GM18526 (cell line): Measurements from ENCODE around the gene SH3RF2.

Experiments
- POLR2A ChIP-seq: IDR thresholded peaks from 3 replicates; pipeline ENCODE4 v1.6.1; 2011; ENCODE audit not compliant: insufficient read length; ENCODE audit errors: extremely low read depth

Gene SH3RF2

GRCh38 chr5:145981589-145982571 lies 45.5 kb downstream of the SH3RF2 start:
- no peak for TF ChIP-seq POLR2A

DNA sequence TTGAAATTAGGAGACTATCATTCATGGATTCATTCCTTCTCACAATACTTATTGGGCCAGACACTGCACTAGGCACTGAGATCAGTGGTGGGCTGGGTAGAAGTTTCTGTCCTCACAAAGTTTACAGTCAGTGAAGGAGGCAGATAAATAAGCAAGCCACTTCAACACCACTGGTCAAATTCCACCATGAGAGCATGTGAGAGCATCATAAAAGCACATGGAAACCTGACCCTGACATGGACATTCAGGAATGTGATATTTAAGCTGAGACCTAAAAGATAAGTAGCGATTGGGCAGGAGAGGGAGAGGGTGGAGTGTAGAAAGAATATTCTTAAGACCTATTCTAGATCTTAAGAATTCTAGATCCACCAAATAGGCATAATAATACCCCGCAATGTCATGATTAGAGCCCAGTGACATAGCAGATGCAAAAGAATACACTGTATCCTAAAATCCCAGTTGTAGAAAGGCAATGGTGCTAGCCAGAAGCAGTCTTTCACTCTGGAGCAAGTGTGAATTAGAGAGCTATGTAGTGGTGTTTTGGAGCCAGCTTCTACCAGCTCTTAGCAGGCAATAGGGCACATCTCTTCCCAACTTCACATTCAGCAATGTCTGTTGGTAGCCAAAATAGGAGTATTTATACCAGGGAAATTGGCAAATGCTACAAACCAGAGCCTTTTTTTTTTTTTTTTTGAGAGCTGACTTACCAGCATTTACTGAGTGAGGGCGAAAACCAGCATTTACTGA lies 46.4 kb downstream of the SH3RF2 start:
- no peak for TF ChIP-seq POLR2A

GRCh38 chr5:145983446-145983845 lies 47.1 kb downstream of the SH3RF2 start:
- TF ChIP-seq POLR2A = no peak

DNA sequence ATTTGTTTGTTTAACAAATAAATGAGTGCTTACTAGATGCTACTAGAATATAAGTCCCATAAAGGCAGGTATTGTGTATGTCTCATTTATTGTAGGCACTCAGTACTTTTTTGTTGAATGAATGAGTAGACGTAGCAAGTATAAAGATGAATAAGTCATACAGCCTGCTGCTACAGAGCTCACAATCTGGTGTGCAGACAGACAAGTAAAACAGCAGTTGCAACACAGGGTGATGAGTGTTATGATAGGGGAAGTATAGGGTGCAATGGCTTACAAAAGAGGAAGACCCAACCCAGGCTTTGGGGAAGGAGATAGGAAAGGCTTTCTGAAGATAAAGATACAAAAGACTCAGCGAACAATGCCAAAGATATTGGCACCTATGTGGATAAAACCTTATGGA lies 47.7 kb downstream of the SH3RF2 start:
- no peak for TF ChIP-seq POLR2A

DNA sequence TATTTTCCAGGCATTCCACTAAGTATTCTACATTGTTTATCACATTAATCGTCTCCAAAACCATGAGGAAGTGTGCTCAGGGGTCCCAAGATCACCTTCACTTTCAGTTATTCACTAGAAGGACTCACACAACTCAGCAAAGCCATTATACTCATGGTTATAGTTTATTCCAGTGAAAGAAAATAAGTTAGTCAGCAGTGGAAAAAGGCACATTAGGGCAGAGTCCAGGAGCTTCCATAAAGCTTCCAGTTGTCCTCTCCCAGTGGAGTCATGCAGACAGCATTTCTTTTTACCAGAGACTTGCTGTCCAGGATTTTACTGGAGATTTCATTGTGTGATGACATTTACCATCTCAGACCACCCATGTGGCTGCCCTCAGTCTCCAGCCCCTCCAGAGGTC lies 51.5 kb downstream of the SH3RF2 start:
- no peak for TF ChIP-seq POLR2A

DNA sequence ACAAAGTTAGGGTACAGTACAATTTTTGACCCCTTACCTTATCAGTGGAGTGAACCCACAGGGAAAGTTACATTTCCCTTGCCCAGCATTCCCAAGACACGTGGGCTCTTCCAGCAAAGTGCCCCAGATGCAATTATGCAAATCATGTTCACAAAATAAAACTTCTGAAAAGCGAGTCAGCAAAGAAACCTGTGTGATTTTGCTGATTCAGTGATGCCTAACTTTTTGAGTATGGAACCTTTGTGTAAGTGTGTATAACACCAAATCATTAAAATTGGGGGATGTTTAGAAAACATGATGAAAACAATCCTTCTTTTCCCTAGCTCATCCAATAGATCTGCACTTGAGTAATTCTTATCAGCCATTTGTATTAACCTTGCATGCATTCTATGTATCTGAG lies 52.6 kb downstream of the SH3RF2 start:
- no peak for TF ChIP-seq POLR2A

DNA sequence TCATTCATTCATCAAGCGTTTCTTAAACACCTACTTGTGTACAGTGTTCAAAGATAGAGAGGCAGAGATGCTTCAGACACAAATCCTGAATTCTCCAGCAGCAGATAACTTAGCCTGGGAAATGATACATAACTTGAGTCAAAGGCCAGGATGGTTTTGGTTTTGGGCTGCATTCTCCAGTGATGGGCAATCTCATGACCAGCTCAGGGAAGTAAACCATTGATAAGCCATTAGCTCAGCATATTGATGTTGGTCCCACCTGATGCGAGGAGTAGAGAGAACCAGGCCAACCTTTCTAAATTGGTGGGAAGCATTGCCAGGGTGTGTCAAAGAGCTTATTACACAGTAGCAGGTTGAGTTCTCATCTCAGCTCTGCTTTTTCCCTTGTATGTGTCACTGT lies 53.0 kb downstream of the SH3RF2 start:
- no peak for TF ChIP-seq POLR2A

DNA sequence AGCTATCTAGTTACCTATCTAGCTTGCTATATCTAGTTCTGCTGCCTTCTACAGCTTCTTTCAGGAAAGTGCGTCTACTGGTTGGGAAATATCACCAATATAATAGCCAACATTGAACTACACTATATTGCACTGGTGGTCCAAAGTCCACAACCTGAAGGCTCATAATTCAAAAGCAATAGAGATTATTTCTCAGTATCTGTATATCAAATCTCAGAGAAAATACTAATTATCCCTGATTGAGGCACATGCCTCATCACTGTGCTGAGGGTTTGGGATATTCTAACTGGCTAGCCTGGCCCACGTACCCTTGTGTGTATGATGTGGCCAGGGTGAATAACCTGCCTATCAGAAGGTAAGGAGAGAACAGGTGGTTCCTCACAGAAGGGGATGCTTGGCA lies 53.8 kb downstream of the SH3RF2 start:
- TF ChIP-seq POLR2A = no peak

DNA sequence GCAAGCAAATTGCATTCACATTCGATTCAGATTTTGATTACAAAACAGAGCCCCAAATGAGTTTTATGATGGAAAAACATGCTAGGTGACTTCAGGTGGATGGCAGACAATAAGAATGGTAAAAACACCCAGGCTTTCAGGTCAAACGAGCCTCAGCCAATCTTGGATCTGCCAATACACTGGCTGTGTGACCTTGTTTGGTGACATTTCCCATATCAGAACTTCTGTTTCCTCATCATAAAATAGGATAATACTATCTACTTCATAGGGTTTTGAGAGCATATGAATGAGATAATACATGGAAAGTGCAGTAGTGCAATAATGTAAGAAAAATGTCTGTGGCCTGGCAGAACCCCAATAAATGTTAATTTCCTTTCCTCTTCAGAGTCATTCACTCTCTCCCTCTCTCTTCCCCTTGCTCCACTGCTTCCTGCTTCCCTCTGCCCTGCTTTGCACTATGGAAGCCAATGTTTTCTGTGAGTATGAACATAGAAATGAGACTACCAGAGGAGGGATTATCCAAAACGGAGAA lies 54.7 kb downstream of the SH3RF2 start:
- no peak for TF ChIP-seq POLR2A

- no peak for TF ChIP-seq POLR2A
Measured at GRCh38 chr5:145996135-145996534, 59.8 kb downstream of the SH3RF2 start.

DNA sequence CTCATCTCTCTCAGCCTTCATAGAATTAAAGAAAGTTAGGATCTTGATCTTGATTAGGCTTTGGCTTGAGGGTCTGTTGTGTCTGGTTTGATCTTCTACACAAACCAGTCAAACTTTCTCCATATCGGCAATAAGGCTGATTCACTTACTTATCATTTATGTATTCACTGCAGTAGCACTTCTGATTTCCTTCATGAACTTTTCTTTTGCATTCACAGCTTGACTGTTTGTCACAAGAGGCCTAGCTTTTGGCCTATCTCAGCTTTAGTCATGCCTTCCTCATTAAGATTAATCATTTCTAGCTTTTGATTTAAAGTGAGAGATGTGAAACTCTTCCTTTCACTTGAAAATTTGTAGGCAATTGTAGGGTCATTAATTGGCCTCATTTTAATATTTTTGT lies 62.8 kb downstream of the SH3RF2 start:
- no peak for TF ChIP-seq POLR2A

GRCh38 chr5:146000072-146000471 lies 63.7 kb downstream of the SH3RF2 start:
- TF ChIP-seq POLR2A = no peak

DNA sequence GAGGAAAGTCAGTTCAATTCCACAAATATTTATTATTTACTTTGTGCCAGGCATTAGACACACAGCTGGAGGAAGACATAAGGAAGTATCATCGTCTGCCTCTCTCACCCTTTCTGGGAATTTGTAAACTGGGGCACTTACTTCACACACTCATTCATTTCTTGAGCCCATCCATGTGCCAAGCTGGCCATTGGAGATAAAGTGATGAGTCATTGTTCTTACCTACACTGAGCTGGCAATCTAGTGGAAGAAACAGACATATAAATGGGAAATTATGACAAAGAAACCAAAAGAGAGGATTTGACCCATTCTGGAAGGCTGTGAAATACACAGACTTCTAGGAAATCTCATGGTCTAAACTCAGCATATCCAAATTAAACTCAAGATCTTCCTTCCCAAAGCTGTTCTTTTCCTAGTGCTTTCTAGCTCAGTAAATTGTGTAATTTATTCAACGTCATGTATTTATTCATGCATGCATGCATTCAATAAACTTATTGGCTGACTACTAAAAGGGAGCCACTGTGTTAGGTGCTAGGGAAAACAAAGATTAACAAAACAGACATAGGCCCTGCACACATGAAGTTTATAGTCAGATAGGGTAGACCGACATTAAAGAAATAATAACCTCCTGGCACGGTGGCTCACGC lies 65.3 kb downstream of the SH3RF2 start:
- TF ChIP-seq POLR2A = no peak

DNA sequence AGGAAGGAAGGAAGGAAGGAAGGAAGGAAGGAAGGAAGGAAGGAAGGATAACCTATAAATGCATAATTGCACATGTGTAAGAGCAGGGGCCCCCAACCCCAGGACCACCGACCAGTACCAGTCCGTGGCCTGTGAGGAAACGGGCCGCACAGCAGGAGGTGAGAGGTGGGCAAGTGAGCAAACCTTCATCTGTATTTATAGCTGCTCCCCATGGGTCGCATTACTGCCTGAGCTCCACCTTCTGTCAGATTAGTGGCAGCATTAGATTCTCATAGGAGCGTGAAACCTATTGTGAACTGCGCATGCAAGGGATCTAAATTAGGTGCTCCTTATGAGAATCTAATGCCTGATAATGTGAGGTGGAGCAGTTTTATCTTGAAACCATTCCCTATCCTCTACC lies 66.1 kb downstream of the SH3RF2 start:
- TF ChIP-seq POLR2A = no peak

GRCh38 chr5:146003852-146004251 lies 67.5 kb downstream of the SH3RF2 start:
- TF ChIP-seq POLR2A = no peak
